Neuron (in vitro differentiated cells): ENCODE results near the gene THEMIS2.
"Not testable (repeated sequence)": the region's sequence is repeated elsewhere in the genome, so short reads cannot be mapped to it uniquely, and the experiment has no call there.

Experiments
- H2AFZ ChIP-seq: one replicate; pipeline ENCODE4 v1.6.1; 2013; ENCODE audit warnings: low read depth, mild to moderate bottlenecking, inconsistent platforms, low read length, moderate library complexity
- H3K27me3 ChIP-seq: one replicate; pipeline ENCODE4 v1.6.1; 2013; ENCODE audit warnings: low read length; ENCODE audit not compliant: insufficient read depth
- H3K36me3 ChIP-seq: one replicate; pipeline ENCODE4 v1.6.1; 2013; ENCODE audit warnings: low read length; ENCODE audit not compliant: insufficient read depth
- H3K4me1 ChIP-seq: one replicate; pipeline ENCODE4 v1.6.1; 2013; ENCODE audit warnings: low read length; ENCODE audit not compliant: insufficient read depth
- H3K4me3 ChIP-seq: 2 replicates; pipeline ENCODE4 v1.5.1; 2013; ENCODE audit warnings: mild to moderate bottlenecking, low read length, moderate library complexity
- H3K9me3 ChIP-seq: one replicate; pipeline ENCODE4 v1.6.1; 2013; ENCODE audit warnings: low read length

Gene THEMIS2

DNA sequence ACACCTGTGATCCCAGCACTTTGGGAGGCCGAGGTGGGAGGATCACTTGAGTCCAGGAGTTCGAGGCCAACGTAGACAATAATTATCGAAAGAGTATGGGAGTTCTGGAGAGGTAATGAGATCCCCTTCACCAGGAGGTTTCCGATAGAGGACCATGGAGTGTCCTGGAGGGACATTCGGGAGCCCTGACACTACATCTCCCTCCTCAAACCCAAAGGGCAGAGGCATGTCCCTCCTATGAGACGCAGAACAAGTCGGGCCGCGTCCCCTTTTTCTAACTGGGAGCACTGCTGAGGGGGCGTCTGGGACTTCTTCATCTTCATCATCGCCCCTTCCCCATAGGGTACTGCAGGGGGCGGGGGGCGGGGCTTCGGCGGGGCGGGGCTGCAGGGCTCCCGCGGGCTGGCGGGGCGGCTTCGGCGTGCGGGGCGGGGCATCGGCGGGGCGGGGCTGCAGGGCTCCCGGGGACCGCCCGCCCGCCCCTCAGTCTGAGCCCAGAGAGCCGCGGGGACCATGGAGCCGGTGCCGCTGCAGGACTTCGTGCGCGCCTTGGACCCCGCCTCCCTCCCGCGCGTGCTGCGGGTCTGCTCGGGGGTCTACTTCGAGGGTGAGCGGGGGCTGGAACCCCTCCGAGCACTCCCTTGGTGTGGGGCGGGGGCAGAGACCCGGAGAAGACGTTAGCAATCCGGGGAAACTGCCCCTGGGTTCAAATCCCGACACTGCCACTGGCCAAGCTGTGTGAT is at the start of gene THEMIS2:
TSS of gene THEMIS2 (plus strand) at position 486 of the 743 bp plus-strand sequence. CDS start at position 514, 28 bp downstream.
- peak within 1 kb of the TSS; percentile 52 for H3K4me3 ChIP-seq
- H3K9me3 ChIP-seq: no peaks in the 10 kb centered on the region
- H3K27me3 ChIP-seq: peaks cover 11% of the 10 kb centered on the region
- H3K36me3 ChIP-seq: no peaks in the 10 kb centered on the region
- peak within 1 kb of the TSS; percentile 97 for H2AFZ ChIP-seq
- peaks cover 7% of the 10 kb centered on the region for H3K4me1 ChIP-seq

DNA sequence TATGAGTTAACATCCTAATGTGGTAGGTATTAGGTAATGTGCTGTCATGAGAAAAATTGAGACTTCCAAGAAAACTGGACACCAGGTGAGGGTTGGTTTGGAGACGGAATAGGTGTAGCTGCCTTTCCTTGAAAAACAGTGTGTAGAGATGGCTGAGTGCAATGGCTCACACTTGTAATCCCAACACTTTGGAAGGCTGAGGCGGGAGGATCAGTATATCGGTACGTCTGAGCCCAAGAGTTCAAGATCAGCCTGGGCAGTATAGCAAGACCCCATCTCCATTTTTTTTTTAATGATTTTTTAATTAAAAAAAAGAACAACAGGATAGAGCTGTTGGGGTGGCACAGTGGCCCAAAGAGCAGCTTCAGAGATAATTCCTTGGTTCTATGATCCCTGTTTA is 48.6 kb upstream of the THEMIS2 start:
- no peak overlapping the region for H2AFZ ChIP-seq
- no peak overlapping the region for H3K4me3 ChIP-seq
- H3K4me1 ChIP-seq: peaks cover 2% of the 10 kb centered on the region
- H3K9me3 ChIP-seq: no peaks in the 10 kb centered on the region
- no peaks in the 10 kb centered on the region for H3K27me3 ChIP-seq
- H3K36me3 ChIP-seq: peaks cover 13% of the 10 kb centered on the region

DNA sequence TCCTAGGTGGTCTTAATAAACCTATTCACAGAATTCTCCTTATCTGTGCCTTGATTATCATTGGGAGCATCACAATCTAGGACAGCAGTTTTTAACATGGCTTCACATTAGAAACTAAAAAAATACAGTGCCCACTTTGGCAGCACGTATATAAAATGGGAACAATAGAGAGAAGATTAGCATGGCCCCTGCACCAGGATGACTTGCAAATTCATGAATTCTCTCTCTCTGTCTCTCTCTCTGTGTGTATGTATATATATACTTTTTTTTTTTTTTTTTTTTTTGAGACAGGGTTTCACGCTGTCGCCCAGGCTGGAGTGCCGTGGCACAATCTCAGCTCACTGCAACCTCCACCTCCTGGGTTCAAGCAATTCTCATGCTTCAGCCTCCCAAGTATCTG is 47.9 kb upstream of the THEMIS2 start:
- Histone ChIP-seq H3K4me1 (peaks cover 3% of the 10 kb centered on the region), H2AFZ (no peak overlapping the region), H3K4me3 (no peak overlapping the region), H3K9me3 (no peaks in the 10 kb centered on the region), H3K27me3 (no peaks in the 10 kb centered on the region), H3K36me3 (peaks cover 9% of the 10 kb centered on the region)

DNA sequence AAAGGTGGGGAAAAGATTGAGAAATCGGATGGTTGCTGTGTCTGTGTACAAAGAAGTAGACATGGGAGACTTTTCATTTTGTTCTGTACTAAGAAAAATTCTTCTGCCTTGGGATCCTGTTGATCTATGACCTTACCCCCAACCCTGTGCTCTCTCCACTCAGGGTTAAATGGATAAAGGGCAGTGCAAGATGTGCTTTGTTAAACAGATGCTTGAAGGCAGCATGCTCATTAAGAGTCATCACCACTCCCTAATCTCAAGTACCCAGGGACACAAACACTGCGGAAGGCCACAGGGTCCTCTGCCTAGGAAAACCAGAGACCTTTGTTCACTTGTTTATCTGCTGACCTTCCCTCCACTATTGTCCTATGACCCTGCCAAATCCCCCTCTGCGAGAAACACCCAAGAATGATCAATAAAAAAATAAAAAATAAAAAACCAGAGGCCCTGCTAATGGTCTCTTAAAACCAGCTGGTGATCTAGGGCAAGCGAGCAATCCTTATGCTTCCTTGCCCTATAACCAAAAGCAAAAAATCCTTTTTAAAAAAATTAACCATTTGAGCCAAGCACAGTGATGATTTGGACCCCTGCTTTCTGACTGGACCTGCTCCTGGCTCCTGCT is 42.9 kb upstream of the THEMIS2 start:
- H3K4me1 ChIP-seq: peaks cover 22% of the 10 kb centered on the region
- peak overlapping the region; percentile 79 for H3K4me3 ChIP-seq
- H3K9me3 ChIP-seq, H3K27me3 ChIP-seq, H2AFZ ChIP-seq: not testable (repeated sequence)
- peaks cover 19% of the 10 kb centered on the region for H3K36me3 ChIP-seq

DNA sequence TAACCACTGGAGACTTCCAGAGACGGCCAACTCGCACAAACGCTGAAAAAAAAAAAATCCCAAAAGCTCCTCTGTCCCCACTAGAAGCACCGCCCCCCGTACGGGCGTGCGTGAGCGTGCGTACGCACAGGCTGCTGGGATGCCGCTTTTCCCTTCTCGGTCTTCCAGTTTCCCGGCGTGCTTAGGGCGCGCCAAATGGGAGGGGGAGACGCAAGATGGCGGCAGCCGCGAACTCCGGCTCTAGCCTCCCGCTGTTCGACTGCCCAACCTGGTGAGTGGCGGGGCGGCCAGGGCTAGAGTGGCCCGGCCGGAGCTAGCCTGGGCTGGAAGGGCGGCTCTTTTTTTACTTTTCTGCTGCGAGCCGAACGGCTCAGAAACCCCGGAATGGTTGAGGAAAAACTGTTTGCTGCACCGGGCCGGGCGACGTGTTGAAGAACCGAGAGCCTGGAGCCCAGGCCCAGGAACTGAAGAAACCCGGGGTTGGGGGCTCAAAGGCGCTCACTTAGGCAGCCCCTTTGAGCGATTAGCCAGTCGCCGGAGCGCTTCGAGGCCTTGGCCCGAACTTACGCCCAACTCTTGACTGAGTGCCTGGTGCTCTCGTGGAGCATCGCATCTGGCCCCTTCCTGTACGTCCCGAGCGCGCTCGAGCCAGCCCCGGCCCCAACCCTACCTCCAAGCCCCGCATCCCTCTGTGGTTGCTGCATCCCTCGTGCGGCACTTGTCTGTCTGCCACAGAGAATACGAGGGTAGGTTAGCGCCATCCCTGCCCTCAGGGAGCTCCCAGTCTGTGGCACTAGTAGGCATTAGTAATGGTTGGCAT is 41.5 kb upstream of the THEMIS2 start, which contains the start of gene PPP1R8:
TSS of gene PPP1R8 (plus strand) at position 162 of the 820 bp plus-strand sequence. CDS start at position 216, 54 bp downstream.
- Histone ChIP-seq H3K36me3 (peaks cover 27% of the 10 kb centered on the region), H3K4me1 (peaks cover 22% of the 10 kb centered on the region), H2AFZ (peak within 1 kb of the TSS; percentile 93), H3K9me3 (peaks cover 2% of the 10 kb centered on the region), H3K27me3 (no peaks in the 10 kb centered on the region), H3K4me3 (peak within 1 kb of the TSS; percentile 79)

DNA sequence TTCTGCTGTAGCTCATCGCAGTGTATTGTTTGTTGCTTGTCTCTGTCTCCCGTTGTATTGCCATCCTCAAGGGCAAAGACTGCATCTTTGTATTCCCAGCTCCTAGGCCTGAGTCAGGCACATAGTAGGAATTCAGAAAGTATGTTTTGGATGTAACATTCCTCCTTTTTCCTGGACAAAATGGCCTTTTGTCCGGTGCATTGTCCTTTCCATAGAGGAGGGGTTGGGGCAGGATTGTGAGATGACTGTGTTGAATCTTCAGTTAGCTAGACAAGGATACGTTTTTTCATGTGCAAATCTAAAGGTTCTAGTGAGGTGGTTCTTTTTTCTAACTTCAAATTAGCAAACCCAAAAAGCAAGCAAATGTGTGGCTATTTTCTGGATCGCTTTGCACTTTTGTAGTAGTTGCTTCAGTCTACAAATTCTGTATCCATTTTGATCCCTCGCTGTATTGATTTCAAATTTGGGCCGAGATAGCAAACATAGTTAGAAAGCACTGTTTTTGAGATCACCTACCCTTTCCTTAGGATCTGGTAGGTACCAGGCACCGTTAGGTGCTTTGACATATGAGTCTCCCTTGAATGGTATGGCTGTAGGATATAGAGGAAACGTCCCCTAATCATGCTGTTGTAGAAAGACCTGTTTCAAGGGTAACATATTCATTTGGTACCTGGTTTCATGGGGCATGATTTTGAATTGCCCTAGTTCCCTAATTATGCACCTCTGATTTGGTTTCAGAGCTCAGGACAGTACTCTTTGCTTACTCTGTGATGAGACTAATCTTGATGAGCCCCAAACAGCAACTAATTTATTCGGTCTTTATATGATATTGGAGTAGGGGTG is 40.6 kb upstream of the THEMIS2 start:
- peaks cover 2% of the 10 kb centered on the region for H3K9me3 ChIP-seq
- peak overlapping the region; percentile 79 for H3K4me3 ChIP-seq
- no peaks in the 10 kb centered on the region for H3K27me3 ChIP-seq
- H3K4me1 ChIP-seq: peaks cover 22% of the 10 kb centered on the region
- H3K36me3 ChIP-seq: peaks cover 33% of the 10 kb centered on the region
- peak overlapping the region; percentile 93 for H2AFZ ChIP-seq

DNA sequence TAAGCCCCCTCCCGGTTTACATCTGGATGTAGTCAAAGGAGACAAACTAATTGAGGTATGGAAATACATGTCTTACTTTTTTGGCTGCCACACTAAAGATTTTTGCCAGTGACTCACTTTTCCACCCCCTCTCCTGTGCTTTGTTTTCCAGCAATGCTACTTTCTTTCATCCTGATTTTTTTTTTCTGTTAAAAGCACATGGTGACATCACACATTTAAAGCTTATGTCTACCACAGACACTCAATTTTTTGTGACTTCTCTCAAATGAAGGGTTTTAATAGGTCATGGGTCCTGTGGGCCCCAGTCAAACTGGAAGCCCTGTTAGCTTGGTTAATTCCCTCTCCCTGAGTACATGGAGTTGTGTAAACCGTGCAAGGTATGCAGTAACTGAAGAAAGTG is 39.6 kb upstream of the THEMIS2 start:
- Histone ChIP-seq H3K36me3 (peaks cover 35% of the 10 kb centered on the region), H3K4me3 (no peak overlapping the region), H3K4me1 (peaks cover 22% of the 10 kb centered on the region), H3K9me3 (peaks cover 2% of the 10 kb centered on the region), H2AFZ (no peak overlapping the region), H3K27me3 (no peaks in the 10 kb centered on the region)

DNA sequence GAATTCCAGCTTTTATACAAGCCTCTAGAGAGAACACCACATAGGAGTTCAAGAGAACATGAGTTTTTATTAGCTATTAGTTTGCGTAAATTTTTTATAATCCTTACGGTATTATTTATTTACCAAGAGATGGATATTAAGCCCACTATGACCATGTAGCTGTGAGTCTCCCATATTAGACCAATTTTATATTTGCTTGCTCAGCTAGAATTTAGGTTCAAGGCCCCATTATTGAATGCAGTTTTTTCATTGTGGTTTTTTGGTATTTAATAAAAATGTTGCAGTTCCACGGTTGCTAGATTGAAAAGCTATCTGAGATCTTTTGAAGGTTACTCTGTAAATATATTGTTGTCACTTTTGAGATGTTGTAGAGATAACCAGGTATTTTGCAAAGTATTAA is 38.9 kb upstream of the THEMIS2 start:
- H3K4me1 ChIP-seq: peaks cover 22% of the 10 kb centered on the region
- peaks cover 2% of the 10 kb centered on the region for H3K9me3 ChIP-seq
- H3K4me3 ChIP-seq: no peak overlapping the region
- H3K36me3 ChIP-seq: peaks cover 38% of the 10 kb centered on the region
- no peak overlapping the region for H2AFZ ChIP-seq
- no peaks in the 10 kb centered on the region for H3K27me3 ChIP-seq

DNA sequence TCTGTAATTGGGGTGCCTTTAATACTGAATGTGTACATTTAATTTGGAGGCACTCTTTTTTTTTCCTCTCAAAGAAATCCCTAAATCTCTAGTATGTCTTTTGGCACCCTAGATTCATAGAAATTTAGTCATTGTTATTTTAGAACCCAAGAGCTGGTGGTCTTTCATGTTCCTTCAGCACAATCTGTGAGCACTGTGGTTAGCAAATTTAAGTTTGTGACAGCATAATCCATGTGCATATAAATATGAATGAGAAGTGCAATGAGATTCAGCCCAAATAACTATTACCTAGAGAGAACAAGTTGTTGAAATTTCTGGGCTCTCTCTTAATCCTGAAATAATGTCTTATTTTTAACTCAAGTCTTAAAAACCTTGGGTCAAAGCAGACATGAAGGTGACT is 37.3 kb upstream of the THEMIS2 start:
- H3K36me3 ChIP-seq: peaks cover 52% of the 10 kb centered on the region
- H3K4me3 ChIP-seq: no peak overlapping the region
- no peak overlapping the region for H2AFZ ChIP-seq
- peaks cover 15% of the 10 kb centered on the region for H3K4me1 ChIP-seq
- H3K9me3 ChIP-seq: peaks cover 2% of the 10 kb centered on the region
- H3K27me3 ChIP-seq: no peaks in the 10 kb centered on the region

DNA sequence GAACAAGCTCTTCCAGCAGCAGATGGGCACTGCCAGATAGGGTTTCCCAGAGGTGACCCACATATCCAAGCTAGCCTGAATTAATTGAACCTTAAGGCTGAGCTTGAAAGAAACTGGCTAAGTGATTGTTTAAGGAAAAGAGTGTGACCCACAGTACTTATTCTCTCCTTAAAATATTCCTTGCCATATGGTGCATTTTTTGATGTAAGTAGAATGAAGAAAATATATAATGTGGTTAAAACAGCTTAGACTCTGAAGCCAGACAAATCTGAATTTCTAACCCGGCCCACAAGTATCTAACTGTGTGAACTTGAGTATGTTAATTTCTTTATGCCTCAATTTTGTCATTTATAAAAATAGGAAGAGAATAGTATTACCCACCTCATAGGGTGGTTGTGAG is 36.8 kb upstream of the THEMIS2 start:
- Histone ChIP-seq H3K36me3 (peaks cover 56% of the 10 kb centered on the region), H3K27me3 (no peaks in the 10 kb centered on the region)

DNA sequence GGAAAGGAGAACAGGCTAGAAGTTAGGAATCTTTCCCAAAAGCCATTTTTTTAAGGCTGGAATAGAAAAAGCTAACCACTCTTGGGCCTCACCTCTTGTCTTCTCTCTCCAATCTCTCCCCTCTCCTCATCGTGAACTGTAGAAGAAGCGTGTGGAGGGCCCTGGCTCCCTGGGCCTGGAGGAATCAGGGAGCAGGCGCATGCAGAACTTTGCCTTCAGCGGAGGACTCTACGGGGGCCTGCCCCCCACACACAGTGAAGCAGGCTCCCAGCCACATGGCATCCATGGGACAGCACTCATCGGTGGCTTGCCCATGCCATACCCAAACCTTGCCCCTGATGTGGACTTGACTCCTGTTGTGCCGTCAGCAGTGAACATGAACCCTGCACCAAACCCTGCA is 22.4 kb upstream of the THEMIS2 start:
- Histone ChIP-seq H2AFZ (no peak overlapping the region), H3K36me3 (peaks cover 61% of the 10 kb centered on the region), H3K4me3 (no peak overlapping the region), H3K4me1 (no peaks in the 10 kb centered on the region), H3K9me3 (peaks cover 13% of the 10 kb centered on the region), H3K27me3 (no peaks in the 10 kb centered on the region)

More for the DNA sequence above, 36.8 kb upstream of the THEMIS2 start:
- Histone ChIP-seq H3K4me1 (peaks cover 15% of the 10 kb centered on the region), H3K9me3 (peaks cover 2% of the 10 kb centered on the region), H2AFZ (no peak overlapping the region), H3K4me3 (no peak overlapping the region)

DNA sequence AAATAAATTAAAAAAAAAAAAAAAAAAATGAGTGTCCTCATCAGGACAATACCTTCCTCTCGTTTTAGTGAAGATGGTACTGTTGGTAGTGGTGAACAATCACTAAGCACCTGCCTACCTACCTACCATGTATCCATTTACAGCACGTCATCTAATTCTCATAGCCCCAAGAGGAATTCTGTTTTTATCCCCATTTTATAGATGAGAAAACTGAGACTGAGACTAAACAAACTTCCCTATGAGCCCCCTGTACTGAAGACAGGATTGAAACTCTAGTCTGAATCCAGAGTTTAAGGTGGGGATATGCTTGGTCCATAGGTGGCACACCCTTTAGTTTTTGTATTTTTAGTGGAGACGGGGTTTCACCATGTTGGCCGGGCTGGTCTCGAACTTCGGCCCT is 17.3 kb upstream of the THEMIS2 start:
- Histone ChIP-seq H3K9me3 (peaks cover 10% of the 10 kb centered on the region), H2AFZ (no peak overlapping the region), H3K36me3 (peaks cover 18% of the 10 kb centered on the region), H3K4me1 (peaks cover 7% of the 10 kb centered on the region), H3K4me3 (no peak overlapping the region), H3K27me3 (no peaks in the 10 kb centered on the region)
